ENCODE data around the gene ZFYVE21.

Gene ZFYVE21

DNA sequence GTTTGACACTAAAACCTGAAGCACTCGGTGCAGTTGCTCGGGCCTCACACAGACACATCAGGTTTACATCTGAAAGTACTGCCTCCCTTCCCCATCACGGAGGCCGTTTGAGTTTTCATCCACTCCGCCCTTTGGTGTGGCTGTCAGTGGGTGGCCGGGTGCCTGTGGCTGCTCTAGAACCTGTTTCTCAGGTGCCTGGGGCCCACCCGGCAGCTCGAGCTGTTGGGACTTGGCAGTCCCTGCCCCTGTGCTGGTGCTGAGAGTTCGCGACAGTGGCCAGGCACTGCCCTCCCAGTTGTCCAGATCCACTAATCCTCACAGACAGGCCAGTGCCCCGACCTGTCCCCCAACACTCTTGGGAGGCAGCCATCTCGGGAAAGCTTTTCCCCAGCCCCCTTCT is 22.7 kb upstream of the ZFYVE21 start:
- no peak for FAIRE-seq

DNA sequence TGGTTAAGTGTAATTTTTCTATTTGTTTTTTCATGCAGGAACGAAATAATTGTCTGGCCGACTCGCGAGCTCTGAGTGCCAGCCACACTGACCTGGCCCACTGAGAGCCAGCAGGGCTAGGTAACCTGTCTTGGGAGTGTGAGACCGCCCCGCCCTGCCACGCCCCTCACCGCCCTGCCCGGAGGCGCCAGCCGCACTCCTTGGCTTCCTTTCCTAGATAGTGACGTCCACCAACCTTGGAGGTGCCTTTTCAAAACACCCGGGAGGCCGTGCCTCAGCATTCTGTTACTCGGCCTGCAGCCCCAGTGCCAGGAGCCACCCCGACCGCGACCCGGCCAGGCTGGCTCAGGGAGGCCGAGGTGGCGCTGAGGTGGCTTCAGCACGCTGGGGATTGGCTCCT is 22.1 kb upstream of the ZFYVE21 start:
- no peak for FAIRE-seq

DNA sequence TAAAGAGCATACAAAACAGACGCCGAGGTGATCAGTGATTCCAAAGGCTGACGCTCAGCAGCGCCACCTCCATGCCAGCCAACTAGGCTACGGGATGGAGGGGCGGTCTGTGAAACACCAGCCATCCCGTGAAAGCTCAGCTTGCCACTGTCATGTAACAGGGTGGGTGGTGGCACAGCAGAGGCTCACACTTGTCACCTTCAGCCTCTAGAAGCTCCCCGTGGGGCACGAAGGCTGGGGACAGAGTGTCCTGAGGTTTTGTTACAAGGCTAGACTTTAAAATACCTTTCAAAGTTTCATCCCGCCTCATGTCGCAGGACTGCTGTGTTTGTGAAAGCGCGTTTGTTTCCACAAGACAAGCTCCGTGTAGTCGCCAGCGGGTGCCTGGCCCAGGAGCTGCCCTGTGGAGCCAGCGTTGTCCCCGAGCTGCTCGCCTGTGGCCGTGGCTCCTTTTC is 21.0 kb upstream of the ZFYVE21 start:
- no peak for FAIRE-seq

DNA sequence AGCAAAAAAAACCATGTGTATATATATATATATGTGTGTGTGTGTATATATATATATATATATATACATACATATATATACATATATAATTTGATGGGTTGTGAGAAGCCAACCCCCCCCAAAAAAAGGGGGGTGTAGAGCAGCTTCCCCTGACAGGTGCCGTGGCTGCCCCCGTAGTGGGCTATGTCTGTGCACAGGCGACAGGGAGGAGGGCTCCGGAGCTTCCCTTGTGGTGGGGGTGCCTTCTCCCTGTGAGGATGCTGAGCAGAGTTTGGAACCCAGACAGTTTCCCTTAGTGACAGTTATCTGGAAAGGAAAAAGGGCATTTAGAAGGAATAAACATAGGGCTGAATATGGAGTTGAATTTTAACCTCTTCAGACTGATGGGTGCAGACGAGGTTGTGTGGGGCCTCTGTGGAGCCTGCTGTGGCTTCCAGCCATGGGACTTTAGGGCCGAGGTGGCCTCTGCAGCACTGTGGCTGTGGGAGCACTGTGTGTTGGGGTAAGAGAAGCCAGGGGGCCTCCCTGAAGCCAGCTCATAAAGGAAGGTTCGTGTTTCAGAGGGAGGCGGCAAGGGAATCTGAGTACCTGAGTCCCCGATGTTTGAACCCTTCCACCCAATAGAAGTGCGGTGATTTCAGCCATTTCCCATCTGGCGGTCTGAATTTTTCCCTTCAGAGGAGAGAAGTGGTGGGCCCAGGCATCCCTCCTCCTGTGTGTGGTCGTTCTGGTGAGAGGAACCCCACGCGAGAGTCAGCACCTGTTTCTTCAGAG is 20.1 kb upstream of the ZFYVE21 start:
- no peak for FAIRE-seq

DNA sequence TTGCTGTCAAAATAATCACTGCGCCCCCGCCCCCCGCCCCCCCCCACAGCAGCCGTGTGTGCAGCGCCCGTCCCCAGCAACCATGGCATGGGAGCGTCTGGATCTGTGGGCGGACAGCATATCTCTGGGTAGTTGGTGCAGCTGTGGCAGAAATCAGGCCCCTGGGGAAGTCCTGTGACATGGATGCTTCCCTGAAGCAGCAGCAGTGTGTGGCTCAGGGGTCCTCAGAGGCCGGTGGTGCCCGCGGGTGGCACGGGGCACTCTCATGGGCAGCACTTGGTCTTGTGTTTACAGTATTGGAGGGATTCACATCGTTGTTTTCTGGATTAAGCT is 19.6 kb upstream of the ZFYVE21 start:
- FAIRE-seq = no peak

GRCh38 chr14:103696466-103697071 is 19.0 kb upstream of the ZFYVE21 start:
- FAIRE-seq = no peak

DNA sequence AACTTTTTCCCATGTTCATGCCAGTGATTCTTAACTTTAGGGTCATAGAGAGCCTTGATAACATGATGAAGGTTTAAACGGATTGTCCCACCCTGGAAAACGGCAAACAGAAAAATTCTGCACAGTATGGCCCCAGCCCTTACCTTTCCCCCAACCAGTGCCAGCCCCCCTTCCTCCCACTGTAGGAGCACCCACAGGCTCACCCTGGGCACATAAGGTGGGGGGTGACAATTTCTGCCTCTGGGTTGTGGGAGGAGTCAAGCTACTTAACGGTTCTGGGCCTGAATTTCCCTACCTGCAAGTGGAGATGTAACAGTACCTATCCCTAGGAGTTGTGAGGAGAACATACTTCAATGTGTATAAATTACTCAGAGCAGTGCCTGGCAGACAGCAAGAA is 18.4 kb upstream of the ZFYVE21 start:
- no peak for FAIRE-seq

- no peak for FAIRE-seq
Observed at GRCh38 chr14:103697603-103698379, 17.8 kb upstream of the ZFYVE21 start.

DNA sequence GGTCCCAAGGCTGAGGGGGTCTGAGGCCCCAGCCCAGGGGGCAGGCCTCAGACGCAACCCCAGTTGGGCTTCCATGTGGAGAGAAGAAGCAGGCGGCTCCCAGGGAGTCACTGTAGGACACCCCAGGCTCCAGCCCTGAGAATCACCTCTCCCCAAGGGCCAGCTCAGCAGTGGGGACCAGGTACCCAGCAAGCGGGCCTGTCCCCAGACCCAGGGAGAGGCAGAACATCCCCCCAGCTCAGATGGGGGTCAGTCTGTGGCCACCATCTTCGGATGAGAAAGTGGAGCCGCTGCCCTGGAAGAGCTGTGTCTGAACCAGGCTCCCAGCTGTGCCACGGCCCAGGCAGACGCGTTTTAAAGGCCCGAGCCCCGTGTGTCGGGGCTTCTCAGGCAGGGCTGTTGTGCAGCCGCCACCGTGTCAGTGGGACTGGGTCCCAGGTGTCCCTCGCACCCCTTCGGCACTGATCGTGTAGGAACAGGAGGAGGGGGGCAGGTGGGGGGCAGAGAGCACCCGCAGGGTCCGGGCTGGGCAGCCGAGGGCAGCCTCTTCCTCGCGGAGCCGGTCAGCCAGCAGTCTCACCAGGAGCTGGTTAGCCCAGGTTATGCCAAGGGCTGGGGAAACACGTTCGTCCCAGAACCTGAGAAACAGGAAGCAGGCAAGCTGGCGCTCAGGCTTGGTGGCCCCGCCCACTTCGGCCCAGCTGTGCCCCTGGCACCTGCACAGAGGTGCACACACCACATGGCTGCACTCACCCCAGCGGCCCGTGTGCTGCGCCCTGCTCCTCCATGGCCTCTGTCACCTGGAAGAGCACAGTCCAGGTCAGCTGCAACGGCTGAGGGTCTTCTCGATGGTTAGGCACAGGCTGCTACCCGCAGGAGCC is 17.0 kb upstream of the ZFYVE21 start:
- FAIRE-seq = no peak

- FAIRE-seq = no peak
Observed at GRCh38 chr14:103699261-103699661, 16.3 kb upstream of the ZFYVE21 start.

DNA sequence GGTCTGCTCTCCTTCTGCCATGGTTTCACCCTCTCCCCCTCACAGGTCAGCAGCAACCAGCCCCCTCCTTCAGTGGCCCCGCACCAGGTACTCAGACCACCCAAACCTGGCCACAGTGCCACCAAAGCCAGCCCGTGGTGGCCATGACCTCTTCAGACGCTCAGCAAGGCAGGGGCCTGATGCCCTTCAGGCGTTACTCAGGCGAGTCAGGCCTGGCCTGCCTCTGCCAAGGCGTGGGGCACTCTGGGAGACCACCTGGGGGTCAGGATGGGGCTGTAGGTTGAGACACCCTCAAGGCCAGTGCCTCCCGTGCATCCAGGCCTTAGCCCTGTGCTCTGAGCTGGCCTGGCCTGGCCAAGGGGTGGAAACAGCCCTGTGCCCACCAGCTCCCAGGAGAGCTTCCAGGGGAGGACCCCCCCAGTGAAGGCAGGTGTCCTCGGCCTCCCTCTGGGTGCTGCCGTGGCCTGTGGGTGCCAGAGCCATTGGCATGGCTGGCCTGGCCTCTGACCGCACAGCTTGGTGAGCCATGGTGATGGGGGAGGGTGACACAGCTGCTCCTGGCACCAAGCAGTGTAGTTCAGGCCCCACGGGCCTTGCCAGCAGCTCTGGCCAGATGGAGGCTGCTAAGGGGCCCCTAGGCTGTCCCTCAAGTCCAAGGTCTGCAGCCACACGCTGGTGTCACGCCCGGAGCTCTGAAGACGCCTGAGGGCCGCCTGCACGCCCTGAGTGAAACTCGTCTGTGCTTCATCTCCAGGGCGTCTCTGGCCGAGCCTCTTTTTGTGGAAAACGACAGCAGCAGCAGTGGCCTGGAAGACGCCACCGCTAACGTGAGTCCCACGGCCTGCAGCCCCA is 15.5 kb upstream of the ZFYVE21 start:
- FAIRE-seq = no peak

DNA sequence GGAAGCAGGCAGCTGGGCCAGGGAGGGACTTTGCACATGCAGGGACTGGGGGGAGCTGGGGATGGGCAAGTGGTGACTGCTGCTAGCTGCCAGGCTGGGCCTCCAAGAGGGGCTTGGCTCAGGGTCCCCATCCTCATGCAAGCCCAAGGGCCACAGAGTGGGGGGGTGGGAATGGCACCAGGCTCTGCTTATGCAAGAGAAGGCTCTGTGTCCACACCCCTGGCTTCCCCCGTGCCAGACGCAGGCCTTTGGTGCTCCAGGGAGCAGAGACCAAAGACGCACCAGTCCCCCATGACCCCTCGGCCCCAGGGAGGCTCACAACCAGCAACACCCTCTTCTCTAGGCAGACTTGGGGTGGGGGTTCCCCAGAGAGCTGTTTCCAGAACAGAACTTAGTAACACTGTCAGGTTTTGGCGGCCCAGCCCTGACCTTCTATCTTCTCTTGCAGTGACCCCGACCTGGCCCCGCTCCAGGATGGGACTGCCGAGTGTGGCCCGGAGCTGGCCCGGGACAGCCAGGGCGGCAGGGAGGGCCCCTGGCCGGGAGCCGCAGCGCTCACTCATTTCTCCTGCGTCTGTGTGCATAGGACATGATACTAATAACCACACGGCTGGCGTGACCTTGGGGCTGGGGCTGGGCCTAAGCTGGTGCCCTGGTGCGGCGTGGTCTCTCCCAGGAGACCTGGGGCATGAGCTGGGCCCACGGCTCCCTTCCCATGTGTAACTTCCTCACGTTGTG is 14.7 kb upstream of the ZFYVE21 start:
- FAIRE-seq = no peak

DNA sequence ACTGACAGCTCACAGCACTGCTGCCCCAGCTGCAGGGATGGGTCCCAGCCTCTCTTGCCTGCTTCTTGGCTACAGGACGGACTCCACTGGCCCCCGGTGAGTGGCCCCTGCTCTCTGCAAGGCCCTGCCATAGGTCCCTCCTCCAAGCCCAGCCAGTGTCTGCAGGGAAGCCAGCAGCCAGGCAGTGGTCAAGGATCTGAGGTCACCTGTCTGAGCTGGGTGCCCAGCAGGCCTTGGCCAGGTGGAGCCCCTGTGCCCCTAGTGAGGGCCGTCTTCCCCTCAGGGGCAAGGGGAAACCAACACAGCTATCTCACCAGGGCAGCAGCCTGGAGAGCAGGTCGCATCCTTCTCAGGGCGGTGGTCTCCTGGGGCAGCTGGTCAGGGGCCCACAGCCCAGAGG is 13.5 kb upstream of the ZFYVE21 start:
- FAIRE-seq = no peak

GRCh38 chr14:103702497-103703432 is 12.8 kb upstream of the ZFYVE21 start:
- no peak for FAIRE-seq

- FAIRE-seq = no peak
Observed at GRCh38 chr14:103703433-103704385, 11.9 kb upstream of the ZFYVE21 start.

DNA sequence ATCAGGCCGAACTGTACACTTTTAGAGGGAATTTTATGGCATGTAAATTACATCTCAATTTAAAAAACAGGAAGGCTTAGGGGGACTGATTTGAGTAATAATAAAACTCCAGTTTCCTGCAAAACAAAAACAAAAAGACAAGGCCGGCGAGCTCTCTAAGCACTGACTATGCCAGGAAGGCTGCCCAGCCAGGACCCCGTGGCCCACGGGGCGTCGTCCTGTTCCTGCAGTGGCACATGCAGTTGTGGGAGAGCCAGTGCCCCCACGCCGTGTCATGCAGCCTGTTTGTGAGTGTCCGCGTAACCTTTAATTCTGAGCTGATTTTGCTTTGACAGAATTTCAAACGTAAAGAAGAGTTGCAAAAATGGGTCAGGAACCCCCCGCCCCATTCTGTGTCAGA is 10.9 kb upstream of the ZFYVE21 start:
- FAIRE-seq = no peak

DNA sequence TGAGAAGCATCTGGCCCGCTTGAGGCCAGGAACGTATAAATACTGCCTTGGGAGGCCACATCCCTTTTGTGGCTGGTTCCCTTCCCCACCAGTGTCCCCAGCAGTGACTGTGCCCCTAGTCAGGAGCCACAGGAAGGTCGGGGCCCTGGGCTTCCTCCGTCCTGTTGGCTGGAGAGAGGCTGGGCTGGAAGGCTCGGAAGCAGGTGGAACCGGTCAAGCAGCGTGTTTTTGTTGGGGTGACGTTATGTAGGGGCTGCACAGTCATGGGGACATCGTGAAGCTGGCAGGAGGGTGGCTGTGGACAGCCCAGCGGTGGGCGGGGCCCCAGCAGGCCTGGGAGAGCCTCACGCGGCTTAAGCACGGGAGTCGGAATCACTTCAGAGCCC is 10.5 kb upstream of the ZFYVE21 start:
- no peak for FAIRE-seq

- no peak for FAIRE-seq
Observed at GRCh38 chr14:103705504-103706284, 9.9 kb upstream of the ZFYVE21 start.

All from TTC549 (cell line).